OCI-LY3 (cell line): ENCODE measurements around the gene RANBP1.

Experiments used
- H2AFZ ChIP-seq: fragments of 200-600, 300-600 bp; shearing (Covaris generic); 2 replicates; pipeline ENCODE4 v1.6.0; 2014; ENCODE audit warnings: antibody characterized with exemption, low read depth, low read length
- H3K27ac ChIP-seq: fragments of 200-600, 300-600 bp; sonication (generic); 2 replicates; pipeline ENCODE4 v1.5.1; 2014; ENCODE audit warnings: mild to moderate bottlenecking, low read length, moderate library complexity, mixed read lengths
- H3K27me3 ChIP-seq: fragments of 200-600, 300-600 bp; sonication (generic); 2 replicates; pipeline ENCODE4 v1.6.1; 2014; ENCODE audit warnings: low read depth, low read length, mixed read lengths
- H3K36me3 ChIP-seq: fragments of 200-600, 300-600 bp; sonication (generic); replicated peaks from 2 replicates; pipeline ENCODE3; 2014; ENCODE audit warnings: low read depth, low read length, mixed read lengths
- H3K4me1 ChIP-seq: fragments of 300-600, 200-600 bp; sonication (generic); 2 replicates; pipeline ENCODE4 v1.6.1; 2014; ENCODE audit warnings: low read length, mixed read lengths
- H3K4me2 ChIP-seq: fragments of 200-600, 300-600 bp; sonication (generic); 2 replicates; pipeline ENCODE4 v1.6.1; 2014; ENCODE audit warnings: low read length, mixed read lengths
- H3K4me3 ChIP-seq: fragments of 300-600, 200-600 bp; sonication (generic); 2 replicates; pipeline ENCODE4 v1.5.1; 2014; ENCODE audit warnings: antibody characterized with exemption, mild to moderate bottlenecking, low read length, moderate library complexity
- H3K79me2 ChIP-seq: fragments of 300-600, 200-600 bp; shearing (Covaris generic); 2 replicates; pipeline ENCODE4 v1.6.1; 2014; ENCODE audit warnings: mild to moderate bottlenecking, low read length, mixed read lengths
- H3K9ac ChIP-seq: fragments of 300-600, 200-600 bp; shearing (Covaris generic); 2 replicates; pipeline ENCODE4 v1.6.0; 2014; ENCODE audit warnings: mild to moderate bottlenecking, low read length, moderate library complexity
- H3K9me3 ChIP-seq: fragments of 200-600, 300-600 bp; shearing (Covaris generic); 2 replicates; pipeline ENCODE4 v1.6.1; 2014; ENCODE audit warnings: low read length, mixed read lengths; ENCODE audit not compliant: insufficient read depth
- H4K20me1 ChIP-seq: fragments of 200-600, 300-600 bp; sonication (generic); 2 replicates; pipeline ENCODE4 v1.6.1; 2016; ENCODE audit warnings: low read length, mixed read lengths; ENCODE audit not compliant: insufficient read depth
- EZH2phosphoT487 ChIP-seq: fragments of 200-600 bp; shearing (Covaris generic); IDR thresholded peaks from 2 replicates; pipeline ENCODE4 v1.6.1; 2018; ENCODE audit warnings: antibody characterized with exemption, mixed run types, low read depth
- TF ChIP-seq, protein P1 (sequence below): fragments of 200-600, 300-600 bp; sonication (generic); IDR thresholded peaks from 2 replicates; pipeline ENCODE4 v1.5.1; 2014; ENCODE audit warnings: antibody characterized with exemption, low read length, low read depth

RANBP1 gene

DNA sequence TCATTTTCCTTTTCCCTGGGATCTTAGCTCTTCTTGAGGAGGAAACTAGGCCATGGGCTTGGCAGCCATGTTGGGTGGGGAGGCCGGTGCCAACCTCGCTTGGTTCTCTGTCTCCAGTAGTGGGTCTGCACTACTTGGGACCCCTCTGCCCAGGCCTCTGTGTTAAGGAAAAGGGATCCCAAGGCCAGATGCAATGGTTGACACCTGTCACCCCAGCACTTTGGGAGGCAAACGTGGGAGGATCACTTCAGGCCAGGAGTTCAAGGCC lies 13.8 kb downstream of the RANBP1 start:
- H3K4me3 ChIP-seq: no peak overlapping the region
- H4K20me1 ChIP-seq: peaks cover 34% of the 10 kb centered on the region
- H3K9me3 ChIP-seq: no peaks in the 10 kb centered on the region
- peaks cover 30% of the 10 kb centered on the region for H3K36me3 ChIP-seq
- no peak overlapping the region for H2AFZ ChIP-seq
- H3K27me3 ChIP-seq: no peaks in the 10 kb centered on the region
- no peak overlapping the region for H3K27ac ChIP-seq
- H3K4me2 ChIP-seq: no peak overlapping the region
- peaks cover 13% of the 10 kb centered on the region for H3K4me1 ChIP-seq
- peaks cover 28% of the 10 kb centered on the region for H3K79me2 ChIP-seq
- TF ChIP-seq EZH2phosphoT487: no peak
- TF ChIP-seq, protein P1, sequence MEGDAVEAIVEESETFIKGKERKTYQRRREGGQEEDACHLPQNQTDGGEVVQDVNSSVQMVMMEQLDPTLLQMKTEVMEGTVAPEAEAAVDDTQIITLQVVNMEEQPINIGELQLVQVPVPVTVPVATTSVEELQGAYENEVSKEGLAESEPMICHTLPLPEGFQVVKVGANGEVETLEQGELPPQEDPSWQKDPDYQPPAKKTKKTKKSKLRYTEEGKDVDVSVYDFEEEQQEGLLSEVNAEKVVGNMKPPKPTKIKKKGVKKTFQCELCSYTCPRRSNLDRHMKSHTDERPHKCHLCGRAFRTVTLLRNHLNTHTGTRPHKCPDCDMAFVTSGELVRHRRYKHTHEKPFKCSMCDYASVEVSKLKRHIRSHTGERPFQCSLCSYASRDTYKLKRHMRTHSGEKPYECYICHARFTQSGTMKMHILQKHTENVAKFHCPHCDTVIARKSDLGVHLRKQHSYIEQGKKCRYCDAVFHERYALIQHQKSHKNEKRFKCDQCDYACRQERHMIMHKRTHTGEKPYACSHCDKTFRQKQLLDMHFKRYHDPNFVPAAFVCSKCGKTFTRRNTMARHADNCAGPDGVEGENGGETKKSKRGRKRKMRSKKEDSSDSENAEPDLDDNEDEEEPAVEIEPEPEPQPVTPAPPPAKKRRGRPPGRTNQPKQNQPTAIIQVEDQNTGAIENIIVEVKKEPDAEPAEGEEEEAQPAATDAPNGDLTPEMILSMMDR: no peak
- no peak overlapping the region for H3K9ac ChIP-seq

DNA sequence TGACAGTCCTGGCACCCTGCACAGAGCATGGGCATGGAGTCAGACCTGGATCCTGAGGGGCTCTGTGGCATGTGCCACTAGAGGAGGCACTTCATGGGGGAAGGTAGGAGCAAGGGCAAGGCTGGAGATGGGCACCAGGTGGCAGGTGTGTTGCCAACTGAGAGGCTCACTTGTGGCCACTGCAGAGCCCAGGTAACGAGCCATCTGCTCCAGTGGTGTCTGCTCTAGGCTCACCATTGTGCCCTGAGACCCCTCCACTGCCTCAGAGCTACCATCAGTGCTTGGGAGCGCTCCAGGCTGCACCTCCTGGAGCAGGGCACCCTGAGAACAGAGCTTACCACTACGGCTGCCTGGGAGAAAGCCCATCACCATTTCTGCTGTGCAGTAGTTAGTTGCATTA lies 14.4 kb downstream of the RANBP1 start:
- peaks cover 13% of the 10 kb centered on the region for H3K4me1 ChIP-seq
- no peak for TF ChIP-seq EZH2phosphoT487
- TF ChIP-seq, protein P1: peak; percentile 23; the same call in 1 of the 2 replicates
- H3K27ac ChIP-seq: no peak overlapping the region
- peaks cover 30% of the 10 kb centered on the region for H4K20me1 ChIP-seq
- peaks cover 24% of the 10 kb centered on the region for H3K36me3 ChIP-seq
- H3K4me2 ChIP-seq: peak overlapping the region; percentile 85
- H2AFZ ChIP-seq: peak overlapping the region; percentile 24; the same call in 1 of the 2 replicates
- no peak overlapping the region for H3K9ac ChIP-seq
- H3K4me3 ChIP-seq: peak overlapping the region; percentile 95
- no peaks in the 10 kb centered on the region for H3K27me3 ChIP-seq
- no peaks in the 10 kb centered on the region for H3K9me3 ChIP-seq
- peaks cover 30% of the 10 kb centered on the region for H3K79me2 ChIP-seq

DNA sequence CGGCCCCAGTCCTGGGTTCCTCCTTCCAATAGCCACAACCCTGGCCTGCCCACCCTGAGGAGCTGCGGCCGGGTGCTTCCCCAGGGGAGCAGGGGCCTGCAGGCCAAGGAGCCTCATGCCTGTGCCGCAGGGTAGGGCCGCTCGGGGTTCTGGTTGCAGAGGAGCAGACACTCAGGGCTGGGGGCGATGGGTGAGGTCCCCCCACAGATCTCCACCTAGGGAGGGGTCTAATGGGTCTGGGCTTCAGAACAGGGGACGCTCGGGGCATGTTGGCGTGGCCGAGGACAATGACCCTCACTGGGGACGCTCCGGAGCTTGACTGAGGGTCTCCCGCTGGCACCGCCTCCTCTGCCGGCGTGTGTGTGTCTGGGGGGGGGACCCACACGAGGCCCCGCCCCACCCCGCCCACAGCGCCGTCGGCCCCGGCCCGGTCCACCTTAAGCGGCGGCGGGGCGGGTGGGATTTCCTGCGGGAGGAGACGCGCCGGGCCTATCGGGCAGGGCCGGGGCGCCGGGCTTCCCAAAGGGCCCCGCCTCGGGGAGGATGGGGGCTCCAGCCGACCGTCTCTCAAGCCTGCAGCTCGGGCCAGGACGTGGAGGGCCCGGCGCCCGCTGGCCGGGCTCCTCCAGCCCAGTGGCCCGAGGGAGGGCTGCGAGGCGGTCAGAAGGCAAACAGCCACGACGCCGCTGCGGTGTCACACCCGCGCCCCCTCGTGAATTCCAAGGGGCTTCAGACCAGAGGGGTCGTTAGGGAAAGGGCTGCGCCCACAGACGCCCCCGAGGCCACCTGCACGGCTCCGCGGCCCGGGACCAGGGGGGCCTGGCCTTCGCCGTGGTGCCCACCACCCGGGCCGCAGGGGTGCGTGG lies 15.1 kb downstream of the RANBP1 start:
- peak overlapping the region; percentile 51 for H3K27ac ChIP-seq
- peak overlapping the region; percentile 85 for H3K4me2 ChIP-seq
- peak overlapping the region; percentile 95 for H3K4me3 ChIP-seq
- H4K20me1 ChIP-seq: peaks cover 28% of the 10 kb centered on the region
- peaks cover 13% of the 10 kb centered on the region for H3K4me1 ChIP-seq
- H2AFZ ChIP-seq: peak overlapping the region; percentile 52; the same call in 1 of the 2 replicates
- no peaks in the 10 kb centered on the region for H3K9me3 ChIP-seq
- H3K36me3 ChIP-seq: peaks cover 17% of the 10 kb centered on the region
- H3K79me2 ChIP-seq: peaks cover 36% of the 10 kb centered on the region
- TF ChIP-seq EZH2phosphoT487: no peak
- TF ChIP-seq, protein P1: no peak
- H3K27me3 ChIP-seq: no peaks in the 10 kb centered on the region
- peak overlapping the region; percentile 88 for H3K9ac ChIP-seq

DNA sequence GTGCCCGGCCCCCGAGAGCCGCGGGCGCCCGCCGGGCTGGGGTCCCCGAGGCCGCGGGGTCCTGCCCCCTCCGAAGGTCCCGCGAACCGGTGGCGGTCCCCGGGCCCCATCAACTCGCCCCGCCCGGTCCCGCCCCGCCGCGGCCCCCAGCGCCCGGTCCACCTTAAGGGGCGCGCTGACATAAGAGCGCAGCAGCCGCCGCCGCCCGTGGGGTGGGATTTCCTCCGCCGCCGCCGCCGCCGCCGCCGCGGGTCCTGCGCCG lies 15.6 kb downstream of the RANBP1 start, which contains the start of gene ZDHHC8:
ZDHHC8 (plus strand) TSS at position 208 of the 262 bp plus-strand sequence. CDS start 144 bp downstream, outside the sequence.
- Histone ChIP-seq H2AFZ (peak within 1 kb of the TSS; percentile 52; the same call in 1 of the 2 replicates), H3K4me1 (peaks cover 13% of the 10 kb centered on the region), H4K20me1 (peaks cover 26% of the 10 kb centered on the region), H3K4me2 (peak within 1 kb of the TSS; percentile 90), H3K79me2 (peaks cover 42% of the 10 kb centered on the region), H3K9ac (peak within 1 kb of the TSS; percentile 88), H3K9me3 (no peaks in the 10 kb centered on the region), H3K27ac (peak within 1 kb of the TSS; percentile 51), H3K4me3 (peak within 1 kb of the TSS; percentile 95), H3K36me3 (peaks cover 13% of the 10 kb centered on the region), H3K27me3 (no peaks in the 10 kb centered on the region)
- TF ChIP-seq, protein P1: no peak
- no peak for TF ChIP-seq EZH2phosphoT487
